Suprapubic skin (tissue), 4 donors: Measurements from ENCODE around the gene CIAO1. TPM values are rescaled to one million over a fixed set of nuclear protein-coding genes. Genes with fewer than 3 reads are reported as not detected.

ENCODE experiments used
- DNase-seq, 2 donors: peaks; one replicate each; pipeline ENCODE4 v3.0.0-alpha.2; 2019; ENCODE audit warnings: low spot score in 2 of 2
- H3K27ac ChIP-seq: fragments of 200-600 bp; sonication (generic); one replicate; pipeline ENCODE4 v1.5.1; 2019
- H3K27me3 ChIP-seq: fragments of 200-600 bp; sonication (generic); one replicate; pipeline ENCODE4 v1.5.1; 2019
- H3K36me3 ChIP-seq: fragments of 200-600 bp; sonication (generic); one replicate; pipeline ENCODE4 v1.5.1; 2019
- H3K4me1 ChIP-seq: fragments of 200-600 bp; sonication (generic); one replicate; pipeline ENCODE4 v1.5.1; 2019
- H3K4me3 ChIP-seq: fragments of 200-600 bp; sonication (generic); one replicate; pipeline ENCODE4 v1.5.1; 2019; ENCODE audit warnings: mild to moderate bottlenecking
- H3K9me3 ChIP-seq: fragments of 200-600 bp; sonication (generic); one replicate; pipeline ENCODE4 v1.5.1; 2019
- CTCF ChIP-seq, 2 donors: fragments of 200-600 bp in 1 of 2; fragments of 450-650 bp in 1 of 2; sonication (generic) in 1 of 2; IDR thresholded peaks; one replicate each; pipeline ENCODE4 v1.5.1; 2016 to 2019; ENCODE audit warnings: antibody characterized with exemption in 2 of 2, mild to moderate bottlenecking in 1 of 2, moderate library complexity in 1 of 2
- EP300 ChIP-seq: sonication (generic); formaldehyde crosslinking; IDR thresholded peaks from one replicate; pipeline ENCODE4 v1.6.1; 2017; ENCODE audit warnings: antibody characterized with exemption
- POLR2A ChIP-seq, 2 donors: fragments of 450-650 bp; IDR thresholded peaks; one replicate each; pipeline ENCODE4 v1.6.1; 2017; ENCODE audit warnings: antibody characterized with exemption in 2 of 2, mild to moderate bottlenecking in 2 of 2, moderate library complexity in 2 of 2
- POLR2AphosphoS5 ChIP-seq, 3 donors: sonication (generic); formaldehyde crosslinking; IDR thresholded peaks; one replicate each; pipeline ENCODE4 v1.6.1; 2017; ENCODE audit warnings: antibody characterized with exemption in 3 of 3
- WGBS: methylation state at CpG from one replicate; pipeline ENCODE4 v1.1.5; 2018; 5-methylcytosine and 5-hydroxymethylcytosine counted together
- total RNA-seq, 4 donors: library from RNA; depleted of rRNA; stranded (reverse); fragments of >200 nt; gene quantifications; one replicate each; pipeline ENCODE4 v1.1.0, GENCODE V29; 2016

CIAO1 gene
- total RNA-seq, 4 donors from 2014 or later, result 107 to 143 (median 110) TPM

- no peak overlapping the region for H3K4me3 ChIP-seq
- H3K27me3 ChIP-seq, result peaks cover 4% of the 10 kb centered on the region
- no peak for DNase-seq
- H3K9me3 ChIP-seq, result no peaks in the 10 kb centered on the region
- TF ChIP-seq POLR2A (IDR thresholded peaks at IDR 0.05) (no peak), POLR2AphosphoS5 (IDR thresholded peaks at IDR 0.05) (no peak), CTCF (IDR thresholded peaks at IDR 0.05) (no peak), EP300 (no peak)
- H3K36me3 ChIP-seq, result no peaks in the 10 kb centered on the region
- H3K27ac ChIP-seq, result no peak overlapping the region
- H3K4me1 ChIP-seq, result no peaks in the 10 kb centered on the region
- 54% methylated on average over 7 of the region's 7 CpGs for WGBS
Observed at GRCh38 chr2:96315400-96316071, 49.5 kb downstream of the CIAO1 start.

- H3K27me3 ChIP-seq, result peaks cover 8% of the 10 kb centered on the region
- H3K36me3 ChIP-seq, result no peaks in the 10 kb centered on the region
- TF ChIP-seq EP300 (no peak), CTCF (IDR thresholded peaks at IDR 0.05) (no peak), POLR2A (IDR thresholded peaks at IDR 0.05) (no peak), POLR2AphosphoS5 (IDR thresholded peaks at IDR 0.05) (no peak)
- no peaks in the 10 kb centered on the region for H3K9me3 ChIP-seq
- DNase-seq, result no peak
- no peak overlapping the region for H3K27ac ChIP-seq
- peaks cover 14% of the 10 kb centered on the region for H3K4me1 ChIP-seq
- no peak overlapping the region for H3K4me3 ChIP-seq
Observed at GRCh38 chr2:96316999-96317398, 51.0 kb downstream of the CIAO1 start.

- no peak for TF ChIP-seq EP300
- Histone ChIP-seq H3K27ac (no peak overlapping the region), H3K4me3 (no peak overlapping the region), H3K9me3 (no peaks in the 10 kb centered on the region), H3K36me3 (no peaks in the 10 kb centered on the region), H3K27me3 (peaks cover 8% of the 10 kb centered on the region), H3K4me1 (peaks cover 19% of the 10 kb centered on the region)
- 91% methylated on average over 4 of the region's 4 CpGs for WGBS
- DNase-seq, result no peak
Observed at GRCh38 chr2:96317584-96317997, 51.6 kb downstream of the CIAO1 start.

GRCh38 chr2:96318723-96319122 lies 52.7 kb downstream of the CIAO1 start:
- no peak for DNase-seq
- H3K4me3 ChIP-seq, result no peak overlapping the region
- peaks cover 14% of the 10 kb centered on the region for H3K27me3 ChIP-seq
- WGBS, result 97% methylated on average over 4 of the region's 4 CpGs
- no peaks in the 10 kb centered on the region for H3K36me3 ChIP-seq
- no peaks in the 10 kb centered on the region for H3K9me3 ChIP-seq
- no peak overlapping the region for H3K27ac ChIP-seq
- peaks cover 19% of the 10 kb centered on the region for H3K4me1 ChIP-seq
- TF ChIP-seq POLR2AphosphoS5 (IDR thresholded peaks at IDR 0.05) (no peak), POLR2A (IDR thresholded peaks at IDR 0.05) (no peak), EP300 (no peak), CTCF (IDR thresholded peaks at IDR 0.05) (no peak)

- DNase-seq, result no peak
- no peaks in the 10 kb centered on the region for H3K36me3 ChIP-seq
- H3K9me3 ChIP-seq, result no peaks in the 10 kb centered on the region
- WGBS, result 88% methylated on average over 1 of the region's 1 CpG
- H3K4me1 ChIP-seq, result peaks cover 19% of the 10 kb centered on the region
- peaks cover 14% of the 10 kb centered on the region for H3K27me3 ChIP-seq
- TF ChIP-seq EP300, result no peak
- no peak for TF ChIP-seq CTCF (IDR thresholded peaks at IDR 0.05)
- no peak for TF ChIP-seq POLR2AphosphoS5 (IDR thresholded peaks at IDR 0.05)
- no peak overlapping the region for H3K27ac ChIP-seq
- no peak overlapping the region for H3K4me3 ChIP-seq
Observed at GRCh38 chr2:96319396-96319795, 53.4 kb downstream of the CIAO1 start.

GRCh38 chr2:96320326-96320725 lies 54.3 kb downstream of the CIAO1 start:
- 87% methylated on average over 3 of the region's 3 CpGs for WGBS
- no peak for DNase-seq
- no peaks in the 10 kb centered on the region for H3K36me3 ChIP-seq
- H3K27ac ChIP-seq, result no peak overlapping the region
- H3K9me3 ChIP-seq, result no peaks in the 10 kb centered on the region
- H3K27me3 ChIP-seq, result peaks cover 21% of the 10 kb centered on the region
- no peak overlapping the region for H3K4me3 ChIP-seq
- peaks cover 26% of the 10 kb centered on the region for H3K4me1 ChIP-seq
- TF ChIP-seq CTCF (IDR thresholded peaks at IDR 0.05), result no peak
- TF ChIP-seq POLR2A (IDR thresholded peaks at IDR 0.05), result no peak
- TF ChIP-seq POLR2AphosphoS5 (IDR thresholded peaks at IDR 0.05), result no peak
- TF ChIP-seq EP300, result no peak
